ENCODE results near the gene SNRPD1. TPM values are rescaled to one million over a fixed set of nuclear protein-coding genes. Genes with fewer than 3 reads are reported as not detected.

Gene SNRPD1
- total RNA-seq, 1 donor from 2014 or later, result 56.5 TPM

DNA sequence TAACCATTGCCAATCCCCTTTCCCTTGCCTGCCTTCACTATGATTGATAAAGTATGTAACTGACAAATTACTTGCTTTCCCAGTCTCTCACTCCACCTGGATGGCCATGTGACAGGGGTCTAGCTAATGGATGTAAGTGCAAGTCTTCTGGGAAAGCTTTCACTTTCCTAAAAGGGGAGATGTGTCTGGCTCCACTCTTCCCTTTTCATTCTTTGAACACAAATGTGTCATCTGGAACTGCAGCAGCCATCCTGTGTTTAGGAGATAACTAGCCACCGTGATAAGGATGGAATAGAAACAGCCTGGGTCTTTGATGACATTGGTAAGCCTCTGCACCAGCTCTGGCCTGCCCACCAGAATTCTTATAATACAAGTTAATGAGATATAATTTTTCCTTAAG, 38.2 kb downstream of the SNRPD1 start:
- H3K9me3 Mint-ChIP-seq (ENCODE audit: unreplicated experiment), result no peaks in the 10 kb centered on the region
- DNase-seq, result no peak
- H3K36me3 Mint-ChIP-seq (ENCODE audit: unreplicated experiment), result no peaks in the 10 kb centered on the region
- H3K27ac Mint-ChIP-seq (ENCODE audit: unreplicated experiment), result peak overlapping the region; percentile 85
- peaks cover 2% of the 10 kb centered on the region for H3K4me1 Mint-ChIP-seq (ENCODE audit: low read depth, unreplicated experiment)
- H3K27me3 Mint-ChIP-seq (ENCODE audit: unreplicated experiment), result peaks cover 4% of the 10 kb centered on the region
- no peak overlapping the region for H3K4me3 Mint-ChIP-seq (ENCODE audit: unreplicated experiment)
- TF ChIP-seq, protein P1, sequence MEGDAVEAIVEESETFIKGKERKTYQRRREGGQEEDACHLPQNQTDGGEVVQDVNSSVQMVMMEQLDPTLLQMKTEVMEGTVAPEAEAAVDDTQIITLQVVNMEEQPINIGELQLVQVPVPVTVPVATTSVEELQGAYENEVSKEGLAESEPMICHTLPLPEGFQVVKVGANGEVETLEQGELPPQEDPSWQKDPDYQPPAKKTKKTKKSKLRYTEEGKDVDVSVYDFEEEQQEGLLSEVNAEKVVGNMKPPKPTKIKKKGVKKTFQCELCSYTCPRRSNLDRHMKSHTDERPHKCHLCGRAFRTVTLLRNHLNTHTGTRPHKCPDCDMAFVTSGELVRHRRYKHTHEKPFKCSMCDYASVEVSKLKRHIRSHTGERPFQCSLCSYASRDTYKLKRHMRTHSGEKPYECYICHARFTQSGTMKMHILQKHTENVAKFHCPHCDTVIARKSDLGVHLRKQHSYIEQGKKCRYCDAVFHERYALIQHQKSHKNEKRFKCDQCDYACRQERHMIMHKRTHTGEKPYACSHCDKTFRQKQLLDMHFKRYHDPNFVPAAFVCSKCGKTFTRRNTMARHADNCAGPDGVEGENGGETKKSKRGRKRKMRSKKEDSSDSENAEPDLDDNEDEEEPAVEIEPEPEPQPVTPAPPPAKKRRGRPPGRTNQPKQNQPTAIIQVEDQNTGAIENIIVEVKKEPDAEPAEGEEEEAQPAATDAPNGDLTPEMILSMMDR (IDR thresholded peaks at IDR 0.05; ENCODE audit: partially characterized antibody, unreplicated experiment), result no peak

- Mint-ChIP-seq H3K36me3 (ENCODE audit: unreplicated experiment) (no peaks in the 10 kb centered on the region), H3K9me3 (ENCODE audit: unreplicated experiment) (no peaks in the 10 kb centered on the region), H3K4me3 (ENCODE audit: unreplicated experiment) (no peak overlapping the region), H3K27me3 (ENCODE audit: unreplicated experiment) (peaks cover 4% of the 10 kb centered on the region), H3K27ac (ENCODE audit: unreplicated experiment) (no peak overlapping the region), H3K4me1 (ENCODE audit: low read depth, unreplicated experiment) (peaks cover 2% of the 10 kb centered on the region)
- no peak for DNase-seq
- TF ChIP-seq, protein P1 (IDR thresholded peaks at IDR 0.05; ENCODE audit: partially characterized antibody, unreplicated experiment), result no peak
These were observed 40.0 kb downstream of the SNRPD1 start for GRCh38 chr18:21652073-21652472.

DNA sequence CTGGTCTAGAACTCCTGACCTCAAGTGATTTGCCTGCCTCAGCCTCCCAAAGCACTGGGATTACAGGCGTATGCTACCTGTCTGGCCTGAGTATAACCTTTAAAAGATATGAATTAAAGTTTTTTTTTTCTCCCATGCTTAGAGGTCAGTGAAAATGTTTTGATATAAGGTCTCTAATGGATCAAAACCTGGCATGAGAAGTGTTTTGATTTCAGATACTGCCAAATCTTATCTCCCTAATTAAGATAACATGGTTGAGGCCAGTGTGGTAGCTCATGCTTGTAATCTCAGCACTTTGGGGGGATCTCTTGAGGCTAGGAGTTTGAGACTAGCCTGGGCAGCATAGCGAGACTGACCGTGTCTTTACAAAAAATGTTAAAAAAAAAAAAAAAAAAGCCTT, 41.2 kb downstream of the SNRPD1 start:
- H3K27ac Mint-ChIP-seq (ENCODE audit: unreplicated experiment), result no peak overlapping the region

GRCh38 chr18:21656402-21656801, 44.3 kb downstream of the SNRPD1 start:
- no peaks in the 10 kb centered on the region for H3K36me3 Mint-ChIP-seq (ENCODE audit: unreplicated experiment)
- TF ChIP-seq, protein P1 (IDR thresholded peaks at IDR 0.05; ENCODE audit: partially characterized antibody, unreplicated experiment), result no peak
- H3K27ac Mint-ChIP-seq (ENCODE audit: unreplicated experiment), result peak overlapping the region; percentile 38
- no peak overlapping the region for H3K4me3 Mint-ChIP-seq (ENCODE audit: unreplicated experiment)
- peaks cover 2% of the 10 kb centered on the region for H3K9me3 Mint-ChIP-seq (ENCODE audit: unreplicated experiment)
- H3K4me1 Mint-ChIP-seq (ENCODE audit: low read depth, unreplicated experiment), result no peaks in the 10 kb centered on the region
- H3K27me3 Mint-ChIP-seq (ENCODE audit: unreplicated experiment), result peaks cover 4% of the 10 kb centered on the region
- no peak for DNase-seq

More for the DNA sequence above, 41.2 kb downstream of the SNRPD1 start:
- peaks cover 2% of the 10 kb centered on the region for H3K4me1 Mint-ChIP-seq (ENCODE audit: low read depth, unreplicated experiment)
- H3K9me3 Mint-ChIP-seq (ENCODE audit: unreplicated experiment), result no peaks in the 10 kb centered on the region
- peaks cover 4% of the 10 kb centered on the region for H3K27me3 Mint-ChIP-seq (ENCODE audit: unreplicated experiment)
- no peak overlapping the region for H3K4me3 Mint-ChIP-seq (ENCODE audit: unreplicated experiment)
- DNase-seq, result no peak
- H3K36me3 Mint-ChIP-seq (ENCODE audit: unreplicated experiment), result no peaks in the 10 kb centered on the region
- TF ChIP-seq, protein P1 (IDR thresholded peaks at IDR 0.05; ENCODE audit: partially characterized antibody, unreplicated experiment), result no peak

DNA sequence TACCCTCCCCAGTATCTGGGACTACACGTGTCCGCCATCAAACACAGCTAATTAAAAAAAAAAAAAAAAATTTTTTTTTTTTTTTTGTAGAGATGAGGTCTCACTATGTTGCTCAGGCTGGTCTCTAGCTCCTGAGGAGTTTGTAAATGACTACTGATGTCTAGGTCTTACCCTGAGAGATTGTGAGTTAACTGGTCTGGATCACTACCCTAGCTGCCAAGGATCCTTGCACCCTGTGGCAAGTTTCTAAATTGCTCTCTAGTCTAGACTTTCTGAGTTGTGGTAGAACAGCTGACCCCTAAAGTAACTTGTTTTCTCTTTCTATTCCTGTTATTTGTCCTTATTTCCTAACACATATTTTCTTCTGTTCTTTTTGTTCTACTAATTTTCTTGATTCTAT, 48.0 kb downstream of the SNRPD1 start:
- no peak overlapping the region for H3K4me3 Mint-ChIP-seq (ENCODE audit: unreplicated experiment)
- H3K27ac Mint-ChIP-seq (ENCODE audit: unreplicated experiment), result no peak overlapping the region
- TF ChIP-seq, protein P1 (IDR thresholded peaks at IDR 0.05; ENCODE audit: partially characterized antibody, unreplicated experiment), result no peak
- H3K9me3 Mint-ChIP-seq (ENCODE audit: unreplicated experiment), result peaks cover 2% of the 10 kb centered on the region
- DNase-seq, result no peak
- peaks cover 13% of the 10 kb centered on the region for H3K4me1 Mint-ChIP-seq (ENCODE audit: low read depth, unreplicated experiment)
- H3K36me3 Mint-ChIP-seq (ENCODE audit: unreplicated experiment), result no peaks in the 10 kb centered on the region
- no peaks in the 10 kb centered on the region for H3K27me3 Mint-ChIP-seq (ENCODE audit: unreplicated experiment)
